ENCODE data around the gene LRP1B.

- TF ChIP-seq POLR2AphosphoS5 (IDR thresholded peaks at IDR 0.05; ENCODE audit: low read depth, low read length) (no peak), FOXP2 (optimal IDR thresholded peaks at IDR 0.05; ENCODE audit: borderline replicate concordance, extremely low read depth, extremely low read length, insufficient read depth) (no peak), REST (IDR thresholded peaks at IDR 0.05; ENCODE audit: insufficient read depth in 1 of 2, low read depth in 2 of 2, low read length in 2 of 2) (no peak), SIN3A (IDR thresholded peaks at IDR 0.05; ENCODE audit: borderline replicate concordance, insufficient read depth, low read length) (no peak)
These were observed 1550.2 kb downstream of the LRP1B start for GRCh38 chr2:140580532-140581151.

Data from PFSK-1 (cell line).